IgD-negative memory B cell (primary cell): ENCODE measurements around the gene ADGRB3. TPM values are rescaled to one million over a fixed set of nuclear protein-coding genes. Genes with fewer than 3 reads are reported as not detected.
"Not testable (repeated sequence)": the region's sequence is repeated elsewhere in the genome, so short reads cannot be mapped to it uniquely, and the experiment has no call there.

Experiments used
- H3K27ac Mint-ChIP-seq, 3 donors: one replicate each; pipeline ENCODE4 v1.8.0; 2020 to 2022; ENCODE audit warnings: mild to moderate bottlenecking in 3 of 3, mixed read lengths in 3 of 3, moderate library complexity in 1 of 3
- H3K27me3 Mint-ChIP-seq: one replicate; pipeline ENCODE4 v1.8.0; 2021; ENCODE audit warnings: mixed read lengths
- H3K36me3 Mint-ChIP-seq: one replicate; pipeline ENCODE4 v1.8.0; 2020; ENCODE audit warnings: mild to moderate bottlenecking, mixed read lengths
- H3K4me1 Mint-ChIP-seq, 3 donors: one replicate each; pipeline ENCODE4 v1.8.0; 2020 to 2022; ENCODE audit warnings: mixed read lengths in 3 of 3, mild to moderate bottlenecking in 1 of 3
- H3K4me3 Mint-ChIP-seq, 4 donors: one replicate each; pipeline ENCODE4 v1.8.0; 2020 to 2022; ENCODE audit warnings: mild to moderate bottlenecking in 4 of 4, mixed read lengths in 4 of 4, moderate library complexity in 3 of 4
- H3K9me3 Mint-ChIP-seq, 3 donors: one replicate each; pipeline ENCODE4 v1.8.0; 2020 to 2021; ENCODE audit warnings: mixed read lengths in 3 of 3, mild to moderate bottlenecking in 1 of 3
- polyA plus RNA-seq: library from polyadenylated mRNA; unstranded; fragments of 300-500 nt; fragmentation: Illumina TruSeq; gene quantifications from one replicate; pipeline ENCODE4 v1.2.3, GENCODE V29; 2021

Gene ADGRB3
- polyA plus RNA-seq, 1 donor from 2014 or later, result not detected

DNA sequence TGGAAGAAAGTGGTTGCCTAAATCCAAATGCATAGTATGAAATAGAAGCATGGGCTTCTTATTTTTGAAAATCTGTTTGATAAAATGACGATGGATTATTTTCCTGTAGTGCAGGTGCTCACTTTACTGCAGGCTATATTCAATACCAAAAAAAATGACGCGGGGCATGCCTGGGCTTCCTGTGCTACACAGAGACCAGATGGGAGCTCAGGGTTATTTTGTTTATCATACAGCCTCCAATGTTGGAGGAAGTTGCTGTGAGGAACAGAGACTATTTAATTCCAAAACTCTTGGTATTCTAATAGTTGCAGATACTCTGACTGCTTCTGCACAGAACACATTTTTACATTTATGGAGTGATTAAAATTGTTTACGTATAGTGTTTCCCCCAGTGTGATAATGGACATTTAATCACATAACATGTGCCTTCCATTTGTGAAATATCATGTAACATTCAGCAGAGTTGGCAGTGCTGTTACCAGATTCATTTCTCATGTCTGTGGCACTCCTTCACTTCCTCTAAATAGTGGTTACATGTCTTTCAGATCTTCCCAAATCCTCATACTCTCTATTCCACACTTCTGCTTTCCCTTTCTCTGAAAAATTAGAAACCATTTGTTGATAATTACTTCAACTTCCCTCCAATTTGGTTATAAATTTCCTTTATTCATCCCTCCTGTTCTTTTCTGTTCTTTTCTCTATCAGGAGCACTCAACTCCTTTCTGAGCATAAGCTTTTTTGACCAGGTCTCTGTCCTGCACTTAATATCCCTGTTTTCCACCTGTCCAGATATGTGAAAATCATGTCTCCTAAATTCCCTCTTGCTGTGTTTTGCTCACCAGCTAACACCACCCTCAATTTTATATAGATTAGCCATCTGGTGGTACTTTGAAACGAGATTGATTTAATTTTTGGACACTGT, 121.6 kb downstream of the ADGRB3 start:
- H3K4me3 Mint-ChIP-seq, result no peak overlapping the region

GRCh38 chr6:68757821-68758220, 122.7 kb downstream of the ADGRB3 start:
- Mint-ChIP-seq H3K27ac (no peak overlapping the region), H3K36me3 (no peaks in the 10 kb centered on the region), H3K9me3 (peaks cover 0 to 2% (median 1%) of the 10 kb centered on the region in 3 donors), H3K27me3 (no peaks in the 10 kb centered on the region), H3K4me3 (no peak overlapping the region), H3K4me1 (no peaks in the 10 kb centered on the region)

More for the DNA sequence above, 121.6 kb downstream of the ADGRB3 start:
- H3K27me3 Mint-ChIP-seq, result no peaks in the 10 kb centered on the region
- no peaks in the 10 kb centered on the region for H3K4me1 Mint-ChIP-seq
- H3K36me3 Mint-ChIP-seq, result no peaks in the 10 kb centered on the region
- H3K9me3 Mint-ChIP-seq, result peaks cover 0 to 2% (median 1%) of the 10 kb centered on the region in 3 donors
- no peak overlapping the region for H3K27ac Mint-ChIP-seq

DNA sequence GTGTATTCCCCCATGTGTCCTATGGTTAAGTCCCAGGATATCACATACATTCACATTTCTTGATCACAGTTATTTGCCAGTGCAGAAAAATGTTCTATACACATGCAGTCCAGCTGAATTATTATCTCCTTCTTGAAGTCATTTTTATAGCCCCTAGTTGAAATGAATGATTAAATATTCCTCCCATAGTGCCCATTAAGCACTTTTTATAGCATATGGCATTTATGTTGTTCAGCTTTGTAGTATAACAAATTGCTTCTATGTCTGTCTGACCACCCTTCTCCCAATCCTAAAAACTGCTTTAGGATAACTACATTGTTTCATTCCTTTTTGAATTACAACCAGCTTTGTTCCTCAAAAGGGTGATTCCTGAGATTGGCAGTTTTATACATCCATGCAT, 123.5 kb downstream of the ADGRB3 start:
- H3K4me1 Mint-ChIP-seq, result no peaks in the 10 kb centered on the region
- H3K36me3 Mint-ChIP-seq, result no peaks in the 10 kb centered on the region
- no peaks in the 10 kb centered on the region for H3K27me3 Mint-ChIP-seq
- no peak overlapping the region for H3K27ac Mint-ChIP-seq
- H3K4me3 Mint-ChIP-seq, result no peak overlapping the region
- H3K9me3 Mint-ChIP-seq, result peaks cover 0 to 1% (median 0%) of the 10 kb centered on the region in 3 donors

DNA sequence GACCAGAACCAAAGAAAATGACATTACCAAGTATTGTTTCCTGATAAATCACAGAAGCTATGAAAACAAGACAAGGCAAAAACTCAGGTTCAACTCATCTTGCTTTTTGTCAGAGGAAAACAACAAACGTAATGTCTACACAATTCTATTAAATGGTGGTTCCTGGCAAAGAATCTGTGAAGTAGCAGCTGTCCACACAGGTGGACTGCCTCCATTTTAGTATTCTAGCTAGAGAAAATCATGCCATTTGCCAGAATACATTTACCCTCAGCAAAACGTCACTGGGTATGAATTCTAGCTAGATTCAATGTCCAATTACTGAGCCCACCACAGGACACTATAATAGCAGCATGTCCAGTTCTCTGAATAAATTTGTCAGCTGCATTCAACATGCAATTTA, 125.4 kb downstream of the ADGRB3 start:
- H3K36me3 Mint-ChIP-seq, result no peaks in the 10 kb centered on the region

GRCh38 chr6:68760941-68761676, 126.0 kb downstream of the ADGRB3 start:
- no peaks in the 10 kb centered on the region for H3K36me3 Mint-ChIP-seq
- no peak overlapping the region for H3K27ac Mint-ChIP-seq
- H3K27me3 Mint-ChIP-seq, result no peaks in the 10 kb centered on the region
- H3K4me3 Mint-ChIP-seq, result no peak overlapping the region
- H3K9me3 Mint-ChIP-seq, result no peaks in the 10 kb centered on the region
- no peaks in the 10 kb centered on the region for H3K4me1 Mint-ChIP-seq

More for the DNA sequence above, 125.4 kb downstream of the ADGRB3 start:
- no peaks in the 10 kb centered on the region for H3K9me3 Mint-ChIP-seq
- H3K27ac Mint-ChIP-seq, result no peak overlapping the region
- H3K4me3 Mint-ChIP-seq, result no peak overlapping the region
- no peaks in the 10 kb centered on the region for H3K27me3 Mint-ChIP-seq
- no peaks in the 10 kb centered on the region for H3K4me1 Mint-ChIP-seq

DNA sequence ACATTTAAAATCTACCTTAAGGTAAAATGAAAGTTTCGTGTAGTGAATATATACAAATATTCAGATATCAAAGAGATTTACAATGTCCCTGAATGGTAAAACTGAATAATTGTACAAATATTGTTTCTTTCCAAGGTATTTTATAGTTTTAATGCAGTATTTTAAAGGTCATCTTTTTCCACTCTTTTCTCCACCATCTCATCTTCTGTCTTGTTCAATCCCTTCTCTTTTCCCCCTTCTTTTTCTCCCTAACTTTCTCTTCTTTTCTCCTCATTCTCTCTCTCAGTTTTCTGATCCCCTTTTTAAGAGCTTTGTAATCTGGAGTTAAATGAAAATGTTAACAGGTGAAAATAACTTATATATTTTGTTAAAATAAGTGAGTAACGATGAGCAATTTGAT, 126.9 kb downstream of the ADGRB3 start:
- no peaks in the 10 kb centered on the region for H3K36me3 Mint-ChIP-seq
- H3K27me3 Mint-ChIP-seq, result no peaks in the 10 kb centered on the region
- no peak overlapping the region for H3K27ac Mint-ChIP-seq
- H3K4me3 Mint-ChIP-seq, result no peak overlapping the region
- no peaks in the 10 kb centered on the region for H3K4me1 Mint-ChIP-seq
- H3K9me3 Mint-ChIP-seq, result no peaks in the 10 kb centered on the region

DNA sequence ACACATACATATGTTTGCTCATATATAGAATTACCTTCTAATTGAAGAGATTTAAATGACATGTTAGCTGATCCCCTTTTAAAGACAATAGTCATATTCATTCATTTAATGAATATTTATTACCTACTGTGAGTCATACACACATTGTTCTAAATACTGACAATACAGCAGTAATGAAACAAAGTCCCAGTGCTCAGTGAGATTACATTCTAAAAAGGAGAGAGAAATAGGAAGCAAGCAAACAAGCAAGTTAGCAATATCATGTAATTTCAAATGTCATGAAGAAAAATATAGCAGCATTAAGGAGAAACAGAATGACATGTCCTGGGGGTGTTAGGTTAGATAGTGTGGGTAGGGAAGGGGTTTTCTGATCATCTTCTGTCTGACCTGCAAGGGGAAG, 136.3 kb downstream of the ADGRB3 start:
- Mint-ChIP-seq H3K4me1 (no peaks in the 10 kb centered on the region), H3K36me3 (no peaks in the 10 kb centered on the region), H3K27me3 (no peaks in the 10 kb centered on the region), H3K4me3 (no peak overlapping the region), H3K27ac (no peak overlapping the region), H3K9me3 (peaks cover 0 to 2% (median 2%) of the 10 kb centered on the region in 3 donors)

- no peak overlapping the region for H3K27ac Mint-ChIP-seq
- no peaks in the 10 kb centered on the region for H3K4me1 Mint-ChIP-seq
- peaks cover 0 to 2% (median 0%) of the 10 kb centered on the region in 3 donors for H3K9me3 Mint-ChIP-seq
- H3K4me3 Mint-ChIP-seq, result no peak overlapping the region
- no peaks in the 10 kb centered on the region for H3K36me3 Mint-ChIP-seq
- H3K27me3 Mint-ChIP-seq, result no peaks in the 10 kb centered on the region
Observed at GRCh38 chr6:68774843-68775242, 139.8 kb downstream of the ADGRB3 start.

DNA sequence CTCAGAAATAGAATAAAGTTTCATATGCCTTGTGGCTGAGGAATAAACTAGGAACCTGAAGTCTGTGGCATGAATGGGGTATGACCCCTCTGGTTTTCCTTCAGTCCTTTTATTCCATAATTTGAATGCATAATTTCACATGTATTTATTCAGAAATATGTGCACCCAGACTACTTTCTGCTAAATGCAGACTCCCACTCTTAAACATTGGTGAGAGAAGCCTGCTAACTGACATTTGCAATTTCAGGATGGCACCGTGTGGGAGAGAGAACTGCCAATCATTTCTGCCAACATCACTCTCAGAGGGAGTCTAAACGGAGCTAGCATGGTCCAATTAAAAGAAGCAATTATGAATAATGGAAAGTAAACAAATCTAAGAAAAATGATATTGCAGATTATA, 141.3 kb downstream of the ADGRB3 start:
- Mint-ChIP-seq H3K27ac (no peak overlapping the region), H3K27me3 (no peaks in the 10 kb centered on the region), H3K36me3 (no peaks in the 10 kb centered on the region), H3K4me3 (no peak overlapping the region), H3K9me3 (peaks cover 0 to 1% (median 0%) of the 10 kb centered on the region in 3 donors), H3K4me1 (no peaks in the 10 kb centered on the region)

DNA sequence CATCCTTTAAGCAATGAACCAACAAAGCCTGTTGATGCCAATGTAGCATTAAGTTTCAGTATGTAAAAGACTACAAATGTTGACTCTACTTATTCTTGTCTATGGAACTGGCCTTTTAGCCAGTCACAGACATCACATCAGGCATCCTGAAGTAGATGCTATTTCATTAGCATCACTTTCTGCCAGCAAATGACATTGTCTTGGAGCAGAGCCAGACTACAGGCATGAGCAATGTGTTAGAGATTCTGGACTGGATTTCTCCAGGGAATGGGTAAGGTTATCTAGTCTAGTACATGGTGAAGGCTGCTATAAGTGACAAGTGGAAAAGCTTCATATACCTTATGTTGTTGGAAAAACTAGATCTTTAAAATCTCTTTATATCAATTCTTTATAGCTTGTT, 142.9 kb downstream of the ADGRB3 start:
- no peak overlapping the region for H3K4me3 Mint-ChIP-seq
- H3K9me3 Mint-ChIP-seq, result peaks cover 0 to 2% (median 1%) of the 10 kb centered on the region in 3 donors
- no peaks in the 10 kb centered on the region for H3K36me3 Mint-ChIP-seq
- no peaks in the 10 kb centered on the region for H3K27me3 Mint-ChIP-seq
- no peak overlapping the region for H3K27ac Mint-ChIP-seq
- no peaks in the 10 kb centered on the region for H3K4me1 Mint-ChIP-seq

DNA sequence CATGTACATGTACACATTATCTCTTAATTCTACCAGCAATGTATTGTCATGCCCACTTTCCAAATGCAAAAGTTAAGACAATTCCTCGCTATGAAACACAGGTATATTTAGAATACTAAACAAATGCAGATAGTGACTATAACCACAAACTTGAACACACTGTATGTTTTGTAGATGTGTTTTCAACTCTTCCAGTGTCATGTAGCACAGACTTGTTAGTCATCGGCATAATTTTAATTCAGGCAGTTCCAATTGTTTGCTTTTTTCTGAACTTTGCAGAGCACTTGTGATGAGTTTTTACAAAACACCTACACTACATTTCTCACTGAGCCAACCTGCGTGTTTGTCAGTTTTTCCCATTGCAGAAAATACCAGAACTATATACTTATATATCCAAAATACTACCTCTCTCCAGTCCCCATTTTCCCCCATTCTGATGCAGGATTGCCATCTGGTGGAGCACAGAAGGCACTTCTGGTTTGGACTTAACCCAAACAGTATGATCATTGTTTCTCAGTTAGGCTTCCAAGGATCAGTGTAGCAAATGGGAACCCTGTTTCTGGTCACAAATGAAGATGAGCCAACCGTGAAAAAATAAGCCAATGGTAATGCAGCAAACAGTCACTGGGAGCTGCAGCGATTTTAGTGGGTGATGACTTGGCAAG, 143.4 kb downstream of the ADGRB3 start:
- H3K27me3 Mint-ChIP-seq, result no peaks in the 10 kb centered on the region
- H3K36me3 Mint-ChIP-seq, result no peaks in the 10 kb centered on the region
- H3K4me3 Mint-ChIP-seq, result no peak overlapping the region
- H3K27ac Mint-ChIP-seq, result no peak overlapping the region
- peaks cover 1 to 3% (median 2%) of the 10 kb centered on the region in 3 donors for H3K9me3 Mint-ChIP-seq
- H3K4me1 Mint-ChIP-seq, result no peaks in the 10 kb centered on the region

GRCh38 chr6:68779366-68779765, 144.3 kb downstream of the ADGRB3 start:
- Mint-ChIP-seq H3K4me3 (no peak overlapping the region), H3K36me3 (no peaks in the 10 kb centered on the region), H3K4me1 (no peaks in the 10 kb centered on the region), H3K27me3 (no peaks in the 10 kb centered on the region), H3K9me3 (peaks cover 1 to 6% (median 2%) of the 10 kb centered on the region in 3 donors), H3K27ac (no peak overlapping the region)

DNA sequence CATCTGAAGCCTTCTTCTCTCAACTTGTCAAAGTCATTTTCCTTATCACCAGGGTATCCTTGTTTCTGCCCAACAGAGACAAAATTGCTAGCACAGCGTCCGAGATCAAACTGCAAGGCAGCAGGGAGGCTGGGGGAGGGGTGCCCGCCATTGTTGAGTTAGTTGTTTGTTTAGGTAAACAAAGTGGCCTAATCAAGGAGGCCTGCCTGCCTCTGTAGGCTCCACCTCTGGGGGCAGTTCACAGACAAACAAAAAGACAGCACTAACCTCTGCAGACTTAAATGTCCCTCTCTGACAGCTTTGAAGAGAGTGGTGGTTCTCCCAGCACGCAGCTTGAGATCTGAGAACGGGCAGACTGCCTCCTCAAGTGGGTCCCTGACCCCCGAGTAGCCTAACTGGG, 155.0 kb downstream of the ADGRB3 start:
- H3K27ac Mint-ChIP-seq, H3K4me3 Mint-ChIP-seq, H3K4me1 Mint-ChIP-seq, H3K9me3 Mint-ChIP-seq, H3K27me3 Mint-ChIP-seq, H3K36me3 Mint-ChIP-seq: not testable (repeated sequence)

- not testable (repeated sequence) for H3K9me3 Mint-ChIP-seq, H3K27ac Mint-ChIP-seq, H3K27me3 Mint-ChIP-seq, H3K4me1 Mint-ChIP-seq, H3K4me3 Mint-ChIP-seq, H3K36me3 Mint-ChIP-seq
Observed at GRCh38 chr6:68814976-68815375, 179.9 kb downstream of the ADGRB3 start.

DNA sequence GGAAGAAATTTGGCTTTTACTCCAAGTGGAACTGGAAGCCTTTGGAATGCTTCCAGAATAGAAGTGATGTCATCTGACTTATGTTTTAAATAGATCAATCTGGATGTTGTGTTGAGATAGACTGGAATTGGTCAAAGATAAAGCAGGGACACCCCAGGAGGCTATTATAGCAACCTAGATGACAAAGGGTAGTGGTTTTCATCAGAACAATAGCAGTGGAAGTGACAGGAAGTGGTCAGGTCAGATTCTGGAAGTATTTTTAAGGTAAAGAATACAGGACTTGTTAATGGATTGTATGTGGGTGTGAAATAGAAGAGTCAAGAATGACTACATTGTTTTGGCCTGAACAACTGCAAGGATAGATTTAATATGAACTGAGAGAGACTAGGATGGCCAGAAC, 191.4 kb downstream of the ADGRB3 start:
- Mint-ChIP-seq H3K4me1 (peaks cover 0 to 2% (median 0%) of the 10 kb centered on the region in 3 donors), H3K36me3 (no peaks in the 10 kb centered on the region), H3K4me3 (no peak overlapping the region), H3K27ac (no peak overlapping the region), H3K27me3 (no peaks in the 10 kb centered on the region), H3K9me3 (peaks cover 0 to 3% (median 0%) of the 10 kb centered on the region in 3 donors)
